SK-N-SH (cell line): ENCODE measurements around the gene ZNF71.

Experiments used
- CTCF ChIP-seq: fragments of 200-600 bp; sonication (generic); IDR thresholded peaks from 2 replicates; pipeline ENCODE4 v1.6.1; 2017; ENCODE audit warnings: antibody characterized with exemption, mild to moderate bottlenecking, moderate library complexity
- FOXM1 ChIP-seq: IDR thresholded peaks from 2 replicates; pipeline ENCODE4 v1.4.0; 2012; ENCODE audit warnings: low read depth, mild to moderate bottlenecking
- MAX ChIP-seq: IDR thresholded peaks from 2 replicates; pipeline ENCODE4 v1.4.0; 2012; ENCODE audit warnings: low read depth
- NFIC ChIP-seq: IDR thresholded peaks from 2 replicates; pipeline ENCODE4 v1.4.0; 2012; ENCODE audit warnings: borderline replicate concordance
- POLR2AphosphoS5 ChIP-seq: IDR thresholded peaks from 2 replicates; pipeline ENCODE4 v1.6.1; 2012; ENCODE audit warnings: low read depth, low read length
- RAD21 ChIP-seq: IDR thresholded peaks from 2 replicates; pipeline ENCODE4 v1.6.1; 2012; ENCODE audit warnings: mild to moderate bottlenecking, low read length
- SIN3A ChIP-seq: IDR thresholded peaks from 2 replicates; pipeline ENCODE4 v1.6.1; 2012; ENCODE audit warnings: low read depth, mild to moderate bottlenecking, low read length, moderate library complexity, borderline replicate concordance
- TAF1 ChIP-seq: IDR thresholded peaks from 2 replicates; pipeline ENCODE4 v1.6.1; 2012; ENCODE audit warnings: low read depth, mild to moderate bottlenecking, low read length, moderate library complexity, borderline replicate concordance
- TEAD4 ChIP-seq: IDR thresholded peaks from 2 replicates; pipeline ENCODE4 v1.4.0; 2012; ENCODE audit warnings: mild to moderate bottlenecking, borderline replicate concordance; ENCODE audit not compliant: insufficient read depth
- ZBTB33 ChIP-seq: IDR thresholded peaks from 2 replicates; pipeline ENCODE4 v1.4.0; 2012; ENCODE audit warnings: low read depth, borderline replicate concordance
- TF ChIP-seq, protein P1 (sequence below): IDR thresholded peaks from 2 replicates; pipeline ENCODE4 v1.6.1; 2012; ENCODE audit warnings: mild to moderate bottlenecking, low read depth, low read length, moderate library complexity

- TF ChIP-seq FOXM1 = no peak
- TF ChIP-seq CTCF = no peak
- no peak for TF ChIP-seq TAF1
- TF ChIP-seq MAX = no peak
- TF ChIP-seq POLR2AphosphoS5 = no peak
- no peak for TF ChIP-seq NFIC
- TF ChIP-seq ZBTB33 = no peak
- no peak for TF ChIP-seq SIN3A
- TF ChIP-seq TEAD4 = no peak
- TF ChIP-seq, protein P1, sequence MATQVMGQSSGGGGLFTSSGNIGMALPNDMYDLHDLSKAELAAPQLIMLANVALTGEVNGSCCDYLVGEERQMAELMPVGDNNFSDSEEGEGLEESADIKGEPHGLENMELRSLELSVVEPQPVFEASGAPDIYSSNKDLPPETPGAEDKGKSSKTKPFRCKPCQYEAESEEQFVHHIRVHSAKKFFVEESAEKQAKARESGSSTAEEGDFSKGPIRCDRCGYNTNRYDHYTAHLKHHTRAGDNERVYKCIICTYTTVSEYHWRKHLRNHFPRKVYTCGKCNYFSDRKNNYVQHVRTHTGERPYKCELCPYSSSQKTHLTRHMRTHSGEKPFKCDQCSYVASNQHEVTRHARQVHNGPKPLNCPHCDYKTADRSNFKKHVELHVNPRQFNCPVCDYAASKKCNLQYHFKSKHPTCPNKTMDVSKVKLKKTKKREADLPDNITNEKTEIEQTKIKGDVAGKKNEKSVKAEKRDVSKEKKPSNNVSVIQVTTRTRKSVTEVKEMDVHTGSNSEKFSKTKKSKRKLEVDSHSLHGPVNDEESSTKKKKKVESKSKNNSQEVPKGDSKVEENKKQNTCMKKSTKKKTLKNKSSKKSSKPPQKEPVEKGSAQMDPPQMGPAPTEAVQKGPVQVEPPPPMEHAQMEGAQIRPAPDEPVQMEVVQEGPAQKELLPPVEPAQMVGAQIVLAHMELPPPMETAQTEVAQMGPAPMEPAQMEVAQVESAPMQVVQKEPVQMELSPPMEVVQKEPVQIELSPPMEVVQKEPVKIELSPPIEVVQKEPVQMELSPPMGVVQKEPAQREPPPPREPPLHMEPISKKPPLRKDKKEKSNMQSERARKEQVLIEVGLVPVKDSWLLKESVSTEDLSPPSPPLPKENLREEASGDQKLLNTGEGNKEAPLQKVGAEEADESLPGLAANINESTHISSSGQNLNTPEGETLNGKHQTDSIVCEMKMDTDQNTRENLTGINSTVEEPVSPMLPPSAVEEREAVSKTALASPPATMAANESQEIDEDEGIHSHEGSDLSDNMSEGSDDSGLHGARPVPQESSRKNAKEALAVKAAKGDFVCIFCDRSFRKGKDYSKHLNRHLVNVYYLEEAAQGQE = no peak
- no peak for TF ChIP-seq RAD21
Observed at GRCh38 chr19:56625708-56626107, 30.6 kb downstream of the ZNF71 start.
